GM18870 (cell line): ENCODE measurements around the gene PNMA5.
"Not testable (repeated sequence)": the region's sequence is repeated elsewhere in the genome, so short reads cannot be mapped to it uniquely, and the experiment has no call there.

ENCODE experiments used
- ATAC-seq: cut with Tn5 transposase; IDR thresholded peaks from one replicate; pipeline ENCODE4 v1.9.1; 2021; ENCODE audit warnings: moderate library complexity; ENCODE audit not compliant: unreplicated experiment

The PNMA5 gene

DNA sequence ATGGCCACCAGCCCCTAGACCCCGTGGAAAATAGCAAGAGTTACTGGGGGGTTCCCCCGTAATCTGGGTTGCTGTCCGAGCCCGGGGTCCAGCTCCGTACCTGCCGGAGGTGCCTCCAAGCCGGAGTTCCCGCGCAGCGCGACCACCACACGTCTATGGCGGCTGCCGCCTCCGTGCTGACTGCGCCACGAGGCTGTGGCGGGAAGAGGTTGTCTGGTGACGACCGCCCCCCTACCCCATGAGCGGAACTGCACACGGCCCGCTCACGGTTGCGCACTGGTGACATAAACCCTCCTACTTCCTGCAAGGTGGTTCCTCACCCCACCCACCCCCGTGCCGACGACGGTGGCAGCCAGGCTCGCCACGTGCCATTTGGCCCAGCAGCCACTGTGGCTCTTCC is at the start of gene PNMA5:
TSS of gene PNMA5 (minus strand) at position 184 of the 400 bp plus-strand sequence. CDS start 2,518 bp downstream, outside the sequence.
- ATAC-seq, result no peak

DNA sequence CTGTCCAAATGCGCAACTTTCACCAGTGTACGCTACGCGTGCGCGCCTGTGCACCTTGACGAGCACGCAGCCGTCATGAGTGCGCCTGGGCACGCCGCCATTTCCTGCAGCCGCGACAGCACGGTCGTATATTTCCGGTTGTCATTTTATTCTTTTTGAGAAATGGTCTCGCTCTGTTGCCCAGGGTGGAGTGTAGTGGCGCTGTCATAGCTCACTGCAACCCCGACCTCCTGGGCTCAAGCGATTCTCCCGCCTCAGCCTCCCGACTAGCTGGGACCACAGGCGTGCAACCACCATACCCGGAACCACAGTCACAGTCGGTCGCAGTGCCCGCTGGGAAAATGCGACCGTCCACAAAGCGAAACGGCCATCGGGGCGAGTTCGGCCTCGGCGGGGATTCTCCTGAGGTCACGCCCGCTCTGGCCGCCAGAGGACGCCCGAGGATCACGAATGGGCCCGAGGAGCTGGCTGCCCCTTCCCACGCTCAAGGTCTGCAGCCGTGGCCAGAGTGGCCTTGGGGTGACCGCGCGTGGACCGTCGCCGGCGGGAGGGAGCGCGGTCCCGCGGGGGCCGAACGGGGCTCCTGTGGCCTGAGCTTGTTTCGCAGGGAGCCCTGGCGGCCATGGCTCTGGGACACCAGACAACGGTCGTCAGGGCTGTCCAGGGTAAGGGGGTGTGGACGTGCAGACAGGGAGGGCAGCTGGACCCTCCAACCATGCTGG is 38.6 kb upstream of the PNMA5 start:
- ATAC-seq, result no peak

DNA sequence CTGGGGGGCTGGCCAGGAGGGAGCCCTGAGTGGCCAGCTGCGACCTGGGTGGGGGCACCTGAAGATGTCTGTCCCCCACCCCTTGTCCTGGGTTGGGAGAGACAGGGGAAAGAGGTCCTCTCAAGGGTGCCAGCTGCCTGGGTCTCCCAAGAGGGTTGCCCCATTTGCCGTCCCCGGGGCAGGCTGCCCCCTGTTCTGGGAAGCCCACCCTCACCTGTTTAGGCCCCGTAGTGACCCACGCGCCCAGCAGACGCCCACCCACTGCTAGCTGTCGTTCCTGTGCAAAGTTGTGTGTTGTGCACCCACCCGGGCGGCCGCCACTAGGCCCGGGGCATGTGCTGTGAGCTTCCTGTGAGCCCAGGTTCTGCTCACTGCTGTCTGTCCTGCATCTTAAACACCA is 36.9 kb upstream of the PNMA5 start:
- no peak for ATAC-seq

DNA sequence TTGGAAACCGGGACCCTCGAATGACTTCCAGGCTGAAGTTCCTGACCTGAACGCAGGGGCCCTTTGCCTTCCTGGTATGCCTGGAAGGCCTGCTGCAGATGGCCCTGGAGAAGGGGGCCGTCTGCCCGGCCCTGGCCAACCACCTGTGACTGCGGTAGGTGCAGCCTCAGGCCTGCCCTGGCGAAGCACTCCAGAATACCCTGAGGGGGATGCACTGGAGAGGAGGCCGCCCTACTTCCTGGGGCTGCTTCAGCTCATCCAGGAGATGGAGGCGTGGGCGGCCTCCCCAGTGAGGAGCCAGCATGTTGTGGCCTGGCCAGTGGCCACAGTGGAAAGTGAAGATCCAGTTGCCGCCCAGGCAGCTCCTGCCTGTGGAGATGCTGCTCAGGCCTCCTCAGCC is 36.0 kb upstream of the PNMA5 start:
- no peak for ATAC-seq

DNA sequence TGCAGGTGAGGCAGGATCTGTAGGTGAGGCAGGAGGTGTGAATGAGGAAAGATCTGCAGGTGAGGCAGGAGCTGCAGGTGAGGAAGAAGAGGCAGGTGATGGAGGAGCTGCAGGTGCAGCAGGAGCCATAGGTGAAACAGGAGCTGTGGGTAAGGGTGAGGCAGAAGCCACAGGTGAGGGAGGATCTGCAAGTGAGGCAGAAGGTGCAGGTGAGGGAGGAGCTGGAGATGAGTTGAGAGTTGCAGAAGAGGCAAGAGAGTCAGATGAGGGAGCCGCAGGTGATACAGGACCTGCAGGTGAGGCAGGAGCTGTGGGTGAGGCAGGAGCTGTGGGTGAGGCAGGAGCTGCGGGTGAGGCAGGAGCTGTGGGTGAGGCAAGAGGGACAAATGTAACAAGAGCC is 35.2 kb upstream of the PNMA5 start:
- no peak for ATAC-seq

DNA sequence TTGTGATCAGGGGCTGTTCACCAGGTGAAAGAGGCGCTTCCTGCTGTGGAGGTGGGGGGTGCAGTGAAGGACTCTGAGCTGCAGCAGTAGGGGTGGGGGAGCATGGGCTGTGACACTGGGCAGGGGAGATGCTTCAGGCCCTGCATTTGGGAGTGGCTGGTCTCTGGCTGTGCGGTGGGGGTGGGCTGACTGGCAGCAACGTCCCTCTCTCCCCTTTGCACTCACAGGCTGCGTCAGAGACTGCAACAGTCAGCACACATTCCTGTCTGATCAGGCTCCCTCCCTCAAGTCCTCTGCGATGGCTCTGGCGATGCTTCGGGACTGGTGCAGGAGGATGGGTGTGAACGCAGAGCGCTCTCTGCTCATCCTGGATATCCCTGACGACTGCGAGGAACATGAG is 34.6 kb upstream of the PNMA5 start:
- not testable (repeated sequence) for ATAC-seq

DNA sequence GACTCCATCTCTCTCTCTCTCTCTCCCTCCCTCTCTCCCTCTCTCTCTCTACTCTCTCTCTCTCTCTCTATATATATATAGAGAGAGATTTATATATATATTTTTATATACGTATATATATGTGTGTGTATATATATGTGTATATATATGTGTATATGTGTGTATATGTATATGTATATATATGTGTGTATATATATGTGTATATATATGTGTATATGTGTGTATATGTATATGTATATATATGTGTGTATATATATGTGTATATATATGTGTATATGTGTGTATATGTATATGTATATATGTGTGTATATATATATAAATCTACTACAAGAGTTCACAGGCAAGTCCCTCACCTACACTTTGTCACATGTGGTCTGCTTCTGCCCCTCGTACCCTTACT is 32.6 kb upstream of the PNMA5 start:
- ATAC-seq, result not testable (repeated sequence)

DNA sequence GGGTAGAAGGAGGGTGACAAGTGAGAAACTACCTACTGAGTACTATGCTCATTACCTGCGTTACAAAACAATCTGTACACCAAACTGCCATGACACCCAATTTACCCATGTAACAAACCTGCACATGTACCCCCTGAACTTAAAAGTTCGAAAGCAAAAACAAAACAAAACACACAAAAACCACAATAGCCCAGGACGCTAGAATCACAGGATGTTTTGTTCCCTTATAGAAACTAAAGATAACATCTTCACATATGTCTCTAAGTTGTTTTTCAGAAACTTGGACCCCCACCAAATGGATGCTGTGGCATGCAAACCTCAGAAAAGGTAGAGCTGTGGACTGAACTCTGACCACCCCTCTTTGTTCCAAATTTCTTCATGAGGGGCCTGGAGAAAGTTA is 25.2 kb upstream of the PNMA5 start:
- no peak for ATAC-seq

DNA sequence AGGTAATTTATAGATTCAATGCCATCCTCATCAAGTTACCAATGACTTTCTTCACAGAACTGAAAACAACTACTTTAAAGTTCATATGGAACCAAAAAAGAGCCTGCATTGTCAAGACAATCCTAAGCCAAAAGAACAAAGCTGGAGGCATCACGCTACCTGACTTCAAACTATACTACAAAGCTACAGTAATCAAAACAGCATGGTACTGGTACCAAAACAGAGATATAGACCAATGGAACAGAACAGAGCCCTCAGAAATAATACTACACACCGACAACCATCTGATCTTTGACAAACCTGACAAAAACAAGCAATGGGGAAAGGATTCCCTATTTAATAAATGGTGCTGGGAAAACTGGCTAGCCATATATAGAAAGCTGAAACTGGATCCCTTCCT is 23.3 kb upstream of the PNMA5 start:
- ATAC-seq, result not testable (repeated sequence)

DNA sequence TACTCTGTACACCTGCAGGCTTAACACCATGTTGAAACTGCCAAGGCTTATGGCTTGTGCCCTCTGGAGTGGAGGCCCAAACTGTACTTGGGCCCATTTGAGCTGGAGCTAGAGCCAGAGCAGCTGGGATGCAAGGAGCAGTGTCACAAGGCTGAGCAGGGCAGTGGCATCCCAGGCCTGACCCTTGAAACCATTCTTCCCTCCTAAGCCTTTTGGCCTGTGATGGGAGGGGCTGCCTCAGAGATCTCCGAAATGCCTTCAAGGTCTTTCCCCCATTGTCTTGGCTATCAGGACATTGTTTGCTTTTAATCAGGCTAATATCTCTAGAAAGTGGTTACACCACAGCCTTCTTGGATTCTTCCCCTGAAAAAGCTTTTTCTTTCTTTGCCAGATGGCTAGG is 10.9 kb upstream of the PNMA5 start:
- no peak for ATAC-seq

DNA sequence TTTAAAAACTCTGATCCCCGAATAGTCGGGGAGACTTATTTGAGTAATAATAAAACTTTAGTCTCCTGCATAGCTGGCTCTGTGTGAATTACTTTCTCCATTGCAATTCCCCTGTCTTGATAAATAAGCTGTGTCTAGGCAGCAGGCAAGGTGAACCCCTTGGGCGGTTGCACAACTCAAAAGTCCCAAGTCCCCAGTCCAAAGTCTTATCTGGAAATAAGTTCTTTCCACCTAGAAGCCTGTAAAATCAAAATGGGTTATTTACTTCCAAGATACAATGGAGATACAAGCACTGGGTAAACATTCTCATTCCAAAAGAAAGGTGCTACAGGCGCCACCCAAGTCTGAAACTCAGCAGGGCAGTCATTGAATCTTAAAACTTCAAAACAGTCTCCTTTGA is 10.1 kb upstream of the PNMA5 start:
- no peak for ATAC-seq

DNA sequence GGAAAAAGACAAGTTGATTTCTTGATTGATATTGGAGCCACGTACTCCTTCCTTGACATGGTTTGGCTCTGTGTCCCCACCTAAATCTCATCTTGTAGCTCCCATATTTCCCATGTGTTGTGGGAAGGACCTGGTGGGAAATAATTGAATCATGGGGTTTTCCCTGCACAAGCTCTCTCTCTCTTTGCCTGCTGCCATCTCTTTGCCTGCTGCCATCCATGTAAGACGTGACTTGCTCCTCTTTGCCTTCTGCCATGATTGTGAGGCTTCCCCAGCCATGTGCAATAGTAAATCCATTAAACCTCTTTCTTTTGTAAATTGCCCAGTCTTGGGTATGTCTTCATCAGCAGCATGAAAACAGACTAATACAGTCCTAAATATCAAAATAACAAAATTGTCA is 8.3 kb upstream of the PNMA5 start:
- ATAC-seq, result not testable (repeated sequence)

DNA sequence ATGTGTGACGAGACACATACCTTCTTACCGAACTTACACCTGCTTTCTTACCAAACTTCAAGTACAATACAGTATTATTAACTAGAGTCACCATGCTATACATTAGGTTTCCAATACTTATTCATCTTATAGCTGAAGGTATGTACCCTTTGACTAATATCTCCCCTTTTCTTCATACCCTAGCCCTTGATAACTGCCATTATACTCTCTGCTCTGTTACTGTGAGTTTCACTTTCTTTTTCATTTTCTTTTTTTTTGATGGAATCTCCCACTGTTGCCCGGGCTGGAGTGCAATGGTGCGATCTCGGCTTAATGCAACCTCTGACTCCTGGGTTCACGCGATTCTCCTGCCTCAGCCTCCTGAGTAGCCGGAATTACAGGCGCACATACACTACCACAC is 3.4 kb upstream of the PNMA5 start:
- ATAC-seq, result no peak

DNA sequence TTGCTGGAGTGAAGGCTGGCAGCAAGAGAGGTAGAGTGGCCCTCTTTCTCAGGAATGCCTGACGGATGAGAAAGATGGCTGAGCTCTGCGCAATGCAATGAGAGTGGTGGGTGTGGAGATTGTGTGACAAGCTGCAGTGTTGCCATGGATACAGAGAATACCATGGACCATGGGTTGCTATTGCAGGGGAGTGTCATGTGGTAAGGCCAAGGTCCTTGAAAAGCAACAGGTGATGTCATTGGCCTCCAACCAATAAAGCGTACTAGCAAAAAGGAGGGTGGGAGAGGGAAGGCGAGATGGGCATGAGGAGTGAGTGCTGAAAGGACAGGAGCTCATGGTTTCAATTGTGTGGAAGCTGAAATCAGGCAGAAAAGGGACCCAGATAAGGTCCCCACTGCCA is 1.8 kb downstream of the PNMA5 start:
- no peak for ATAC-seq

DNA sequence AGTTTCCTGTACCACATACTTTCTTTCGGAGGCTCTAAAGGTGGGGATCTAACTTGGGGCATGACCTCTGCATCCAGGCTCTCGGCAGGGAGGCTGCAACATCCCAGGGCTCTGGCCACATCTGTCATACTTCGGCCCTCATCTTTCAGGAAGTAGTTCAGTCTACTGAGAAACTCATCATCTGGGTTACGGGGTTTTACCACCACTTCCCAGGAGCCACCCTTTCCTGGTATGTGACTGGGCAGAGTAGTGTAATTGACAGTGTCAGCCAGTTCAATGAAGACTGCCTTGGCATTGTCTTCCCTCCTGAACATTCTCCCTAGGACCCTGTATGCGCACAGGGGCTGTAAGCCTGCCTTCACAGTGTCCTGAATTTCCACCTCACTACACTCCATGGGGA is 2.8 kb downstream of the PNMA5 start:
- ATAC-seq, result no peak

DNA sequence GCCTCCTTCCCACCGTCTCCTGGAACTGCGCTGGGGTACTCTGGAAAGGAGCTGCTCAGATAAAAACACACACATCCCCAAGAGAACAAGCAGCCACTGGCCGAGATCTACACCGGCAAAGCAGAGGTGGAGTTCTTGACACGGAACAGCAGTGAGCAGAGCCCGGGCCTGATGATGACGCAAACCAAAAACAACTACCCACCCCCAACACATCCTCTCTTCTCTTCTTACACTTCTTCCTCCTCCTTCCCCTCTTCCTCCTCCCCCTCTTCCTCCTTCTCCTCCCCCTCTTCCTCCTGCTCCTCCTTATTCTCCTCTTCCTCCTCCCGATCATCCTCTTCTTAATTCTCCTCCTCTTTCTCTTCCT is 4.6 kb downstream of the PNMA5 start:
- no peak for ATAC-seq

DNA sequence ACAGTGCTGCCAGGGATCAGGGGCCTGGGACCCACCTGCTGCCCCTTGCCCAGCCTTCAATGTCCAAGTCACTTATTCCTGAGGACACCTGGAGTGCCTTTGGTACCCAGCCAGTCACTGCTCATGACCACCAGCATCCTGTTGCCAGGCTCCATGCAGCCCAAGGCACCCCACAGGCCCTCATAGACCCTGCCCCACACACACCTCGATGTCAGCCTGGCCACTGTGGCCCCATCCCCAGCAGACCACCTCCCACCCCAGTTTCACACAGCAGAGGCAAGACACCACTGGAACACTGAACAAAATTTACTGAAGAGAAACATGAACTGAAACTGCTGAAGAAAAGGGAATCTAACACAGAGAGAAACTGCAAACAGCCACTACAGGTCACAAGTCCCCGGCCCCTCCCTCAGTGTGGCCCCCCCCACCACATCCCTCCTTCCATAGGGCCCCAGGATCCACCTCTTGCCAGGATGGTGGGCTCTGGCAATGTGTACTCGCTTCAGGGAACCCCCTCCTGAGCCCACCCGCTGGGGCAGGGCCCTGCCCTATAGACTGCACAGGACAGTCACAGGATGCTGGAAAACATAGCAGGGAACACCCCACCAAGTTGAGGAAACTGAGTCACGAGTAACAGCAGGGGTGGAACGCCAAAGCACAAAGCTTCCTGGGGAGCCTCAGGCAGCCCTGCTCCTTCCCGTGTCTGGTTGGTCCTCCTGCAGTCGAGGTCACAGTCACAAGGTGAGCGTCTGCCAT is 5.2 kb downstream of the PNMA5 start:
- no peak for ATAC-seq

DNA sequence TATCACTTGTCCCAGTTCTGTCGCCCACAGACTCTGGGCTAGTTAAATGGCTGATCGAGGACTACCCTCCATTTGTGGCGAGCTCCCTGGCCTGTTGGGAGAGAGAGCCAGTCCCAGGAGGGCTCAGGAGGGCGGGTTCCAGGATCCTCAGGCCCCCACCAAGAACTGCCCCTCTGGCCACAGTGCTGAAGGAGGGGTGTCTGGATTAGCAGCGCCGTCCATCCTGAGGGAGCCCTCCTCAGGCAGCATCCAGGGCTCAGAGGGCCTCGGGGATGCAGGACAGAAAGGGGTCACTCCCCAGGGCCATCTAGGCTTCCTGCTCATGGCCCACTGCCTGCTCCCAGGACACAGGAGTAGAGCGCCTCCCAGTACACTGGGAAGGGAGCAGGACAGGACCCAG is 6.1 kb downstream of the PNMA5 start:
- no peak for ATAC-seq

DNA sequence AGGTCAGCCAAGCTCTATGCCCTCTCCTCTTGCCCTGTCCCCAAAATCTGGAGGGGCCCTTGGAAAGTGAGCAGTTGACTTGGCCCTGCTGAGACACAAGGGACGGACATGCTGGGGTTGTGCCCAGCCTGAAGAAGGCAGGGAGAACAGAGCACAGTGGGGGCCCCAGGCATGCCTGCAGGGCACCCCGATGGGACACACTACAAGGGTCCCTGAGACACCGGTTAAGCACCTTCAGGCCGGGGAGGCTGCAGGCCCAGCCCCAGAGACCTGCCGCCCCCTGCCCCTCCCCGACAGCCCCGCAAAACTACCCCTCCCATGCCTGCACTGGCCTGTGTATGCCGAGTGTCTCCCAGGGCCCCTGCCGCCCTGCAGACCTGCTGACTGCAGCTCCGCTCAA is 6.8 kb downstream of the PNMA5 start:
- not testable (repeated sequence) for ATAC-seq

DNA sequence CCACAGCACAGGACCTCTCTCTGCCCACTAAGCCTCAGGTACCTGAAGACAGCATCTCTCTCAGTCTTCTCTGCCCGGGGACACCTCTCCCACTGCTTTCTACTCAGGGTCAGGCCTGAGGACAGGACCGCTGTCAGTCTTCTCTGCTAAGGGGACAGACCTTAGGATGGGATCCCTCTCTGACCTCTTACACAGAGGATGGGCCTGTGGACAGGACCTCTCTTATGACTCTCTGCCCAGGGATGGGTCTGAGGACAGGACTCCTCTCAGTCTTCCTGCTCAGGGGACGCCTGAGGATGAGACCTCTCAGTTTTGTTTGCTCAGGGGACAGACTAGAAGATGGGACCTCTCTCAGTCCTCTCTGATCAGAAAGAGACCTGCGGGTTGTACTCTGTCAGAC is 8.5 kb downstream of the PNMA5 start:
- not testable (repeated sequence) for ATAC-seq

DNA sequence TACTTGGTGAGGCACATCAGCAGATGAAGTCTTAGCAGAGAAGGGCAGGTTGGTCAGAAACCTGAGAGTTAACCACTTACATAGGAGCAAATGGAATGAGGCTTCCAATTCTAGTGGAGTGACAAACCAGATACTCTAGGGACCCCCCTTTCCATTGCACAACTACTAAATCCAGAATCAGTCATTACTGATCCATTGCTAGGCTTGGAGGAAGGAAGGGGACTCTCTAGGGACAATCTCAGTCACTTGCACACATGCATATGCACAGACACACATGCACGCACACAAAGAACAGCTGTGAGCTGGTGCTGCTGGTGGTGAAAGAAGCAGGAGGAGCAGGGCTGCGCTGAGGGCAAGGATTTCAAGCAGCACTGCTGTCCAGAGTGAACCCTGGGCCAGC is 25.7 kb downstream of the PNMA5 start:
- ATAC-seq, result no peak

DNA sequence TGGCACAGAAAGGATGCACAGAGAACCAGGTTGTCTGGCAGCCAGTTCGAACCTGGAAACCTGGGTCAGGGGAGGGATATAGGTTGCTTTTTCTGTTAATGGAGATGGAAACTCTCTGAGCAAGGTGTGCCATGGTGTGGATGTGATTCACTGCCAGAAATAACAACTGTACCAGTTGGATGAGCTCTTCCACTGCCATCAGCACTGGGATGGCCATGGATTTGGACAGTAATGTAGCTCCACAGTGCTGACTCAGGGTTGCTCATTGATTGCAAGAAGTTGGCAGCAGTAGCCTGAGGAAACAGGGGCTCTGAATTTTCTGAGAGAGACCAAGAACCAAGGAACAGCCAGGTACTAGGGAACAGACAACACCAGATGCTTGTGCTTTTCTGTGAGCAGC is 33.8 kb downstream of the PNMA5 start:
- ATAC-seq, result no peak

DNA sequence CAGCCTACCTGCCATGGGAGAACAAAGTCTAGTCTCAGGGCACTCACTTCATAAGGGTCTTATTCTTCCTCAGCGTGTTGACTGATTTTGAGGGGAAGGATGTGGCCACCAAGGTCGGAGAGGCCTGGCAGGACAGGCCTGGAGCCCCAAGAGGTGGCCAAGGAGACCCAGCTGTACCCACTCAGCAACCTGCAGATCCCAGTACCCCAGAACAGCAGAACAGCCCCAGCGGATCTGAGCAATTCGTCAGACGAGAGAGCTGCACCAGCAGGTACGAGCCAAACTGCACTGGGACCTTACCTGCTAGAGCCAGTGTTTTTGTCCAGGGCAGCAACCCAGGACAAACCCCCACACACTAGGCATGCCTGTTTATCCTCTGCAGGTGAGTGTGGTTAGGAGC is 34.3 kb downstream of the PNMA5 start:
- no peak for ATAC-seq
